ENCODE data around the gene ADK. TPM values are rescaled to one million over a fixed set of nuclear protein-coding genes. Genes with fewer than 3 reads are reported as not detected.

ADK gene
- total RNA-seq, 2 donors from 2014 or later, result 14.4 to 24.3 TPM

- Histone ChIP-seq H3K9me3 (no peaks in the 10 kb centered on the region), H3K4me1 (ENCODE audit: control insufficient read depth in 1 of 2, low read depth in 2 of 2) (peaks cover 7 to 37% of the 10 kb centered on the region in 2 donors), H3K27me3 (replicated peaks; ENCODE audit: insufficient read depth) (no peaks in the 10 kb centered on the region), H3K4me3 (no peak overlapping the region), H3K27ac (no peak overlapping the region), H3K36me3 (peaks cover 66% of the 10 kb centered on the region)
- TF ChIP-seq CTCF (IDR thresholded peaks at IDR 0.05), result no peak
- ATAC-seq (ENCODE audit: insufficient number of reproducible peaks, low FRiP score, low read depth), result no peak
- DNase-seq (ENCODE audit: low spot score), result no peak
Measured at GRCh38 chr10:74109452-74109851, 41.6 kb upstream of the ADK start.

GRCh38 chr10:74110120-74110519 is 40.9 kb upstream of the ADK start:
- DNase-seq (ENCODE audit: low spot score), result no peak
- H3K4me1 ChIP-seq (ENCODE audit: control insufficient read depth in 1 of 2, low read depth in 2 of 2), result peaks cover 7 to 37% of the 10 kb centered on the region in 2 donors
- H3K4me3 ChIP-seq, result no peak overlapping the region
- no peak overlapping the region for H3K27ac ChIP-seq
- H3K27me3 ChIP-seq (replicated peaks; ENCODE audit: insufficient read depth), result no peaks in the 10 kb centered on the region
- no peak for TF ChIP-seq CTCF (IDR thresholded peaks at IDR 0.05)
- H3K36me3 ChIP-seq, result peaks cover 63% of the 10 kb centered on the region
- ATAC-seq (ENCODE audit: insufficient number of reproducible peaks, low FRiP score, low read depth), result no peak
- H3K9me3 ChIP-seq, result no peaks in the 10 kb centered on the region

DNA sequence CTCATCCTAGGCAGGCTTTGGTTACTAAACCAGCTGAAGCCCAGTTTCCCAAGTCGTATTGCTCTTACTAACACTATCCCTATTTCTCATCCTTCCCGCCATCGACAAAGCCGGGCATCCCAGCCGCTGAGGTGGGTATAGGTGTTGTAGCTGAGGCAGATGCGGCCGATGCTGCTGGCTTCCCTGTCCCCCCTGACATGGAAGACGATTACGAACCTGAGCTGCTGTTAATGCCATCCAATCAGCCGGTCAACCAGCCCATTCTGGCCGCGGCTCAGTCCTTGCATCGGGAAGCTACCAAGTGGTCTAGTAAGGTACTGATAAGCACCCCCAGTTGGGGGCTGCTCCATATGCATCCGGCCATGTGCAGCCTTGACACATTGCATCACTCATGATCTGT is 39.2 kb upstream of the ADK start:
- Histone ChIP-seq H3K9me3 (no peaks in the 10 kb centered on the region), H3K4me3 (no peak overlapping the region), H3K27me3 (replicated peaks; ENCODE audit: insufficient read depth) (no peaks in the 10 kb centered on the region), H3K27ac (no peak overlapping the region), H3K4me1 (ENCODE audit: control insufficient read depth in 1 of 2, low read depth in 2 of 2) (peaks cover 7 to 37% of the 10 kb centered on the region in 2 donors), H3K36me3 (peaks cover 56% of the 10 kb centered on the region)
- DNase-seq (ENCODE audit: low spot score) (no peak), ATAC-seq (ENCODE audit: insufficient number of reproducible peaks, low FRiP score, low read depth) (no peak)
- TF ChIP-seq CTCF (IDR thresholded peaks at IDR 0.05), result no peak

DNA sequence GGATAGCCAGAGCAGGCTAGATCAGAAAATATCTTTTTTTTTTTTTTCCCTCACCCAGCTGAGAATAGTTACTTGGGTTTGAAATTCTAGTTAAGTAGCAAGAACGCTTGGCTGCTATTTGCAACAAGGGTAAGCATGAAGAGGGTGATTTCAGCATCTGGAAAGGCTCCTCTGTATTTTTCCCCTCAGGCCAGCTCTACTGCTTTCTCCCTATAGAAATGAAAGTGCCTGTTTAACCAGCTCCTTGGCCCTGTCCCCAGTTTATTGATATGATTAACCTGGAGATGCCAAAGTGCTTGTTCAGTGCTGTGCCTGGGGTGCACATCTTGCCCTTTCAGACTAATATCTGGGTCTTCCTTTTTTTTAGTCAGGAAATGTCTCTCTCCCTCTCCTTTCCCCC is 37.5 kb upstream of the ADK start:
- DNase-seq (ENCODE audit: low spot score) (no peak), ATAC-seq (ENCODE audit: insufficient number of reproducible peaks, low FRiP score, low read depth) (no peak)
- H3K27me3 ChIP-seq (replicated peaks; ENCODE audit: insufficient read depth), result no peaks in the 10 kb centered on the region
- no peaks in the 10 kb centered on the region for H3K9me3 ChIP-seq
- peaks cover 7 to 37% of the 10 kb centered on the region in 2 donors for H3K4me1 ChIP-seq (ENCODE audit: control insufficient read depth in 1 of 2, low read depth in 2 of 2)
- peak overlapping the region; percentile 14 for H3K4me3 ChIP-seq
- peak overlapping the region; percentile 59 to 71 for H3K27ac ChIP-seq
- TF ChIP-seq CTCF (IDR thresholded peaks at IDR 0.05), result no peak
- H3K36me3 ChIP-seq, result peaks cover 61% of the 10 kb centered on the region

DNA sequence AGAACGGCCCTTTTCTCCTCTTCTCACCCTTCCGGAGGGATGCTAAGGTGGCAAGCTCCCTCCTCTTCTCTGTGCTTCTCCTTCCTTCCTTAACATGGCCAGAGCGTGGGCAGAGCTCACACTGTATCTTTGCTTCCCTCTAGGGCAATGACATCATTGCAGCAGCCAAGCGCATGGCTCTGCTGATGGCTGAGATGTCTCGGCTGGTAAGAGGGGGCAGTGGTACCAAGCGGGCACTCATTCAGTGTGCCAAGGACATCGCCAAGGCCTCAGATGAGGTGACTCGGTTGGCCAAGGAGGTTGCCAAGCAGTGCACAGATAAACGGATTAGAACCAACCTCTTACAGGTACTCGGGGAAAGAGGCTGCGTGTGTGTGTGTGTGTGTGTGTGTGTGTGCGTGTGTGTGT is 37.0 kb upstream of the ADK start:
- peaks cover 58% of the 10 kb centered on the region for H3K36me3 ChIP-seq
- H3K4me1 ChIP-seq (ENCODE audit: control insufficient read depth in 1 of 2, low read depth in 2 of 2), result peaks cover 7 to 37% of the 10 kb centered on the region in 2 donors

More for the DNA sequence above, 37.0 kb upstream of the ADK start:
- Histone ChIP-seq H3K27ac (peak overlapping the region; percentile 59 to 71), H3K4me3 (peak overlapping the region; percentile 14), H3K27me3 (replicated peaks; ENCODE audit: insufficient read depth) (no peaks in the 10 kb centered on the region), H3K9me3 (no peaks in the 10 kb centered on the region)
- no peak for ATAC-seq (ENCODE audit: insufficient number of reproducible peaks, low FRiP score, low read depth)
- no peak for DNase-seq (ENCODE audit: low spot score)
- no peak for TF ChIP-seq CTCF (IDR thresholded peaks at IDR 0.05)

Data from thoracic aorta (tissue), 2 donors.